DND-41 (cell line): ENCODE measurements around the gene RRP8.

Source experiments
- ATAC-seq: fragments of 200-7000 bp; cut with Tn5 transposase; 3 replicates; pipeline ENCODE4 v1.9.1; 2021; ENCODE audit warnings: low read depth; ENCODE audit not compliant: insufficient read depth
- DNase-seq: peaks from one replicate; pipeline ENCODE4 v3.0.0-alpha.2; 2020
- H2AFZ ChIP-seq: 2 replicates; pipeline ENCODE4 v1.6.0; 2012; ENCODE audit warnings: low read depth, low read length
- H3K27ac ChIP-seq: 2 replicates; pipeline ENCODE4 v1.5.1; 2012; ENCODE audit warnings: low read length, inconsistent platforms
- H3K27me3 ChIP-seq: fragments of 200-600 bp; sonication (generic); 2 replicates; pipeline ENCODE4 v1.6.0; 2012; ENCODE audit warnings: low read length, mild to moderate bottlenecking, inconsistent platforms; ENCODE audit not compliant: insufficient read depth, poor library complexity
- H3K36me3 ChIP-seq: 2 replicates; pipeline ENCODE4 v1.5.1; 2012; ENCODE audit warnings: low read length, inconsistent platforms; ENCODE audit not compliant: insufficient read depth
- H3K4me1 ChIP-seq: 2 replicates; pipeline ENCODE4 v1.5.1; 2012; ENCODE audit warnings: mild to moderate bottlenecking, low read length; ENCODE audit not compliant: insufficient read depth
- H3K4me2 ChIP-seq: 2 replicates; pipeline ENCODE4 v1.6.0; 2012; ENCODE audit warnings: mild to moderate bottlenecking, moderate library complexity, low read length, inconsistent platforms; ENCODE audit not compliant: insufficient read depth
- H3K4me3 ChIP-seq, 2 experiments: fragments of 200-600 bp in 1 of 2; shearing (Covaris generic) in 1 of 2; 2 replicates each; pipeline ENCODE4 v1.5.1; 2012 to 2016; ENCODE audit warnings: inconsistent platforms in 2 of 2, low read length in 2 of 2, mild to moderate bottlenecking in 2 of 2, low read depth in 1 of 2, moderate library complexity in 1 of 2
- H3K79me2 ChIP-seq: 2 replicates; pipeline ENCODE4 v1.6.0; 2012; ENCODE audit warnings: low read length, inconsistent platforms; ENCODE audit not compliant: insufficient read depth
- H3K9ac ChIP-seq: 2 replicates; pipeline ENCODE4 v1.6.0; 2012; ENCODE audit warnings: low read depth, mild to moderate bottlenecking, inconsistent platforms, low read length, moderate library complexity
- H3K9me3 ChIP-seq: 2 replicates; pipeline ENCODE4 v1.5.1; 2012; ENCODE audit warnings: low read length, moderate library complexity, mild to moderate bottlenecking, inconsistent platforms; ENCODE audit not compliant: insufficient read depth, severe bottlenecking
- H4K20me1 ChIP-seq: 2 replicates; pipeline ENCODE4 v1.6.0; 2012; ENCODE audit warnings: low read length; ENCODE audit not compliant: insufficient read depth
- CTCF ChIP-seq: IDR thresholded peaks from 2 replicates; pipeline ENCODE4 v1.5.1; 2012; ENCODE audit warnings: borderline replicate concordance, low read length, moderate library complexity, mild to moderate bottlenecking; ENCODE audit not compliant: poor library complexity, severe bottlenecking; ENCODE audit errors: extremely low read depth
- EZH2 ChIP-seq: IDR thresholded peaks from 3 replicates; pipeline ENCODE4 v1.6.1; 2012; ENCODE audit warnings: borderline replicate concordance, low read depth, mild to moderate bottlenecking, moderate library complexity, low read length, inconsistent platforms; ENCODE audit not compliant: severe bottlenecking

The RRP8 gene

GRCh38 chr11:6601041-6601461 is 2.4 kb downstream of the RRP8 start:
- DNase-seq = no peak
- H3K36me3 ChIP-seq = peaks cover 58% of the 10 kb centered on the region
- 0 out of 2 replicates have a peak overlapping the region, but pooled peaks have one; percentile 76 for H3K4me2 ChIP-seq

GRCh38 chr11:6599881-6600390 is 3.5 kb downstream of the RRP8 start:
- Histone ChIP-seq H3K79me2 (peaks cover 68% of the 10 kb centered on the region), H3K36me3 (peaks cover 68% of the 10 kb centered on the region)
- TF ChIP-seq CTCF (no peak), EZH2 (no peak)

More at GRCh38 chr11:6601041-6601461, 2.4 kb downstream of the RRP8 start:
- H3K27ac ChIP-seq = no peak overlapping the region
- H2AFZ ChIP-seq = no peak overlapping the region
- H3K4me3 ChIP-seq = no peak overlapping the region
- H3K27me3 ChIP-seq = no peaks in the 10 kb centered on the region
- peaks cover 34% of the 10 kb centered on the region; the same call in 1 of the 2 replicates for H4K20me1 ChIP-seq
- no peak for TF ChIP-seq EZH2
- TF ChIP-seq CTCF = no peak
- peaks cover 42% of the 10 kb centered on the region for H3K4me1 ChIP-seq
- peaks cover 78% of the 10 kb centered on the region for H3K79me2 ChIP-seq
- no peak for ATAC-seq
- no peak overlapping the region for H3K9ac ChIP-seq
- no peaks in the 10 kb centered on the region for H3K9me3 ChIP-seq

GRCh38 chr11:6599449-6599848 is 4.0 kb downstream of the RRP8 start:
- H3K27ac ChIP-seq = no peak overlapping the region
- no peak overlapping the region for H3K4me3 ChIP-seq
- H3K79me2 ChIP-seq = peaks cover 63% of the 10 kb centered on the region
- no peak overlapping the region for H3K9ac ChIP-seq
- ATAC-seq (no peak), DNase-seq (no peak)
- H3K9me3 ChIP-seq = no peaks in the 10 kb centered on the region
- H3K27me3 ChIP-seq = no peaks in the 10 kb centered on the region
- H2AFZ ChIP-seq = no peak overlapping the region
- TF ChIP-seq CTCF = no peak
- no peak for TF ChIP-seq EZH2
- peaks cover 71% of the 10 kb centered on the region for H3K36me3 ChIP-seq
- H3K4me2 ChIP-seq = no peak overlapping the region
- H3K4me1 ChIP-seq = peaks cover 27% of the 10 kb centered on the region
- peaks cover 36% of the 10 kb centered on the region; the same call in 1 of the 2 replicates for H4K20me1 ChIP-seq

More at GRCh38 chr11:6599881-6600390, 3.5 kb downstream of the RRP8 start:
- DNase-seq (no peak), ATAC-seq (no peak)
- no peaks in the 10 kb centered on the region for H3K9me3 ChIP-seq
- H3K9ac ChIP-seq = no peak overlapping the region
- H3K4me2 ChIP-seq = no peak overlapping the region
- H4K20me1 ChIP-seq = peaks cover 36% of the 10 kb centered on the region; the same call in 1 of the 2 replicates
- no peak overlapping the region for H3K27ac ChIP-seq
- H2AFZ ChIP-seq = no peak overlapping the region
- H3K4me3 ChIP-seq = no peak overlapping the region
- H3K27me3 ChIP-seq = no peaks in the 10 kb centered on the region
- peaks cover 32% of the 10 kb centered on the region for H3K4me1 ChIP-seq
